ENCODE results near the gene RDM1.
"Not testable (repeated sequence)": the region's sequence is repeated elsewhere in the genome, so short reads cannot be mapped to it uniquely, and the experiment has no call there.

RDM1 gene

DNA sequence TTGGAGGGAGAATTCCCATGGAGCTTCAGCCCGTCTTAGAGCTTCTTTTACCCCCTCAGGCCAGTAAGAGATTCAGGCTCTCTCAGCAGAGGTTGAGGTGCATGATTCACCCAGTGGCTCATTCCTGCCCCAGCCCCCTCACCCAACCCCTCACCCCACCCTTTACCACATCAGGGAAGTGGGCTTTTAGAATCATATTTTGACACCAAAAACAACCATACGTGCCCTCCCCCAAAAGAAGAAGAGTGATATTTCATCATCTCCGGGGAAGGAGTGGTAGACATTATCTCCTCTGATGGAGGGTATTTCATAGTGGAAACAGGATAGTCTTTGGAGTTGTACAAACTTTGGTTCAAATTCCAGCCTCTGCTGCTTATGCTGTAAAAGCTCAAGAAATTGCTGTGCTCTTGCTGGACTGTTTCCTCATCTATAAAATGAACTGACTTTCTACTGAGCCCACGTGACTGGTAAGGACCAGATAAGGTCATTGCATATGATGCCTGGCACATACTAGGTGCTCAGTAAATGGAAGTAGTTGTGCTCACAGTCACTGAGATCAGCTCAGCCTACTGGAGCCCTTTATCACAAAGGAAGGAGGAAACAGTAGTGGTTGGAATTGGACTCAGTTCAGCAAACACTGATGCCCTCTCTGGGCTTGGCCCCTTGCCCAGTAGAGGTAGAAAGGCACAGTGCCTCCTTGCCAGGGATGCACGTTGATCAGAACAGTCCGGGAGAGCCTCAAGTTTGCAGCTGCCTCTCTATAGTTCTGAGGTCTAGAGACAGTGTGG lies 32.1 kb downstream of the RDM1 start:
- DNase-seq = no peak

DNA sequence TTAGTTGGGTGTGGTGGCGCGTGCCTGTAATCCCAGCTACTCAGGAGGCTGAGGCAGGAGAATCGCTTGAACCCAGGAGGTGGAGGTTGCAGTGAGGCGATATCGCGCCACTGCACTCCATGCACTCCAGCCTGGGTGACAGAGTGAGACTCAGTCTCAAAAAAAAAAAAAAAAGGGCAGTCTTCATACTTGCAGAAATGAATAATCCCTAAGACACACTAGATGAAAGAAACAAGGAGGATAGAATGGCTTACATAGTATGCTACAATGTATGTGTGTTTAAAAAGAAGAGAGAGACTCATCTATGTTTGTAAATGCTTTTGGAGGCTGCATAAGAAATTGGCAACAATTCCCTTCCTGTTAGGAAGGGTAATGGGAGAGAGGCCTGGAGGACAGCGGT lies 32.8 kb downstream of the RDM1 start:
- not testable (repeated sequence) for DNase-seq

DNA sequence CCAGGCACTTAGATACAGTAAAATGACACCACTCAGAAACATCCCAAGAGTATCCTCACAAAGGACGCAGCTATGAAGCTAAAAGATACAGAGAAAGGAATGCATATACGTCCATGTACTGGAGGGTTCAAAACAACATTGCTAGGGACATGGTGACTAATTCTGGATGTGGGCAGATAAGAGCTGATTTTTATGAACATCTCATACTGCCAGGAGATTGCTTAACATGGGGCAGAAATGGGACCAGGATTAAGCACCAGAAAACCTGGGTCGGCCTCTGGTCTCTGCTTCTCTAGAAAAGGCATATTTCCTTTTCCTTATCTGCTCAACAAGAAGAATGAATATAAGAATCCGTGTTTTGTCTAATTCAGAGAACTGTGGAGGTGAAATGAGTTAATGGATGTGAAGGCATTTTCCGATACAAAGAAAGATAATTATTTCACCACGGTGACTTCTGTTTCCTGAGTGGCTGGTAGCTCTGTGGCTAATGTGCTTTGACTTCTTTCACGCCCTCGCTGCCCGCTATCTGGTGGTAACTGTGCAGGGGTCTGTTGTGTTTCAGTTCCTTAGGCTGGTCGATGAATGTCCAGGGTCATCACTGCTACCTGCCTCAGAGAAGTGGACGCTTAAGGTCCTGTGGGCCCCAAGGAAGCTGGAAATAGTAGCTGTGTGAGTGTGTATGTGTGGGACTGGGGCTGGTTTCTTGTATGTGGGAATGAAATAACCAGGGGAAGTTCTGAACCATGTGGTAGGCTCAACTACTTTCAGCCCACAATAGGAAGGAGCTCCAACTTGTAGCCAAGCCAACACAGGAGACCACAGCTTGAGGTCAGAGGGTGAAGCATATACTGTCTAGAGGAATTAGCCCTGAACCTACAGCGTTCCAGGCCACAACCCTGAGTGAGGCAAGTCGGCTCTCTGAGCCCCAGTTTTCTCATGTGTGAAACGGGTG lies 34.7 kb downstream of the RDM1 start:
- no peak for DNase-seq

DNA sequence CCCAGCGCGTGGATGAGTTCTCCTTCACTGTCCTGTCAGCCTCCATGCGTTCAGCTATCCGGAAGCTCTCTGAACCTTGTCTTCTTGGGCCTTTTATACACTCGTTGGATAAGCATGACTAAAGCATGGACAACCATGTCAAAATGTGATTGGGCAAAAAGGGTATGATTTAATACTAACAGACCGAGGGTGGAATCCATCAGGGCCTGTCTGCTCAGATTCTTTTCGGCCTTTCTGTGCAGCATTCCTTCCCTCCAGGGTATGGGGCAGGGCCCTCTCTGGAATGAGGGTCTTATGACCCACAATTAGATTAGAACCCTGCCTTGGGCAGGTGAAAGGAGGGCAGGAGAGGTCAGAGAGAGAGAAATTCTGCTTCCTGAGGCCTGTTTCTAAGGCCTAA lies 36.4 kb downstream of the RDM1 start:
- no peak for DNase-seq

DNA sequence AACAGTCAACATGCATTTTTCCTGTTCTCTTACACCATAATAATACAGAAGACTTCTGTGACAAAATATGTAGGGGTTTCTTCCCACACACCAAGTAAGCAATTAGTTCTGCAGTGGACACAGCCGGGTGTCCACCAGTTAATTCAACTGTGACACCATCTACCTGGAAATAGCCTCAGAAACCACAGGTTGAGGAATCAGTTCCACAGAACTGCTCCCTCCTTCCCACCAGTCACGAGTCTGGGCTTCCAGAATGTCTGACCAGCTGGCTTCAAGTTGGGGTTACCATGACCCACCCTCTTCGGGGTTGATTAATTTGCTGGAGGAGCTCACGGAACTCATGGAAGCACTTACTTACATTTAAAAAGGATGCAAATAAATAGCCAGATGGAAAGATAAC lies 36.8 kb downstream of the RDM1 start:
- DNase-seq = no peak

DNA sequence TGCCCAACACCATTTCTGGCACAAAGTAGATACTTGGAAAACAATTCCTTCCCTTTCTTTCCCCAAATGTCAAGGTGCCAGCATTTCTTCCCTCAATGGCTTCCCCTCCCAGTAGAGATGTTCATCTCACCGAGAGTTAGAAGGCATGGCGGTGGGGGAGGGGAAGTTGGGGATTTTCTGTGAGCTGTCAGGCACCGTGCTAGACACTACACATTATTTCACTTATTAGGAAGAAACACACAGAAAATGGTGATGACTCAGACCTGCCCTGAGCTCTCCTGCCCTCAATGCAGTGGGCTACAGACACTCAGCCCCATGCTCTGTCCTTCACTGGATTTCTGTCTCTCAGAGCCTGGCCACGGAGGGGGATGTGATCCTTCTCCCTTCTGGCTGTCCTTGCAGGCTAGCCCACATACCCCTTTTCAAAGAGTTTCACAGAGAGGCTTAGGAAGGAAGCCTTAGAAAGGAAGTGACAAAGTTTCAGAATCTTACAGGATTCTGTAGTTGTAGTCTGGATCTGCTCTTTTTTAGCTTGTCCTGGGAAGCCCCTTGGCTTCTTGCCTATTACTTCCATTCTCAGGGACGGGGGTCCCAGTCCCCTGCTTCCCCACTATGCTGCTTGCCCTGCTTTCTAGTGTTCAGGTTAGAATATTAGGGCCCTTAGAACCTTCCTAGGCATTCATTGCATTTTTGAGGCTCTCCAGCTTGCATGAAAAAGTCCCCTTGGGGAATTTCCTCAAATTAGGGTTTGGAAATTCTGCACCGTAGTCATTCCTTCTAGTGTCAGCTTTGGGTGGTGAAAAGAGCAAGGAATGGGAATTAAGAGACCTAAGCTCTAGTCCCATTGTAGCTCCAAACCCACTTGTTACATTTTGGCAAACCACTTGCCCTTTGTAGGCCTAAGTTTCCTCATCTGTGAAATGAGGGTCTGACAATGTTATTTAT lies 38.2 kb downstream of the RDM1 start:
- no peak for DNase-seq

DNA sequence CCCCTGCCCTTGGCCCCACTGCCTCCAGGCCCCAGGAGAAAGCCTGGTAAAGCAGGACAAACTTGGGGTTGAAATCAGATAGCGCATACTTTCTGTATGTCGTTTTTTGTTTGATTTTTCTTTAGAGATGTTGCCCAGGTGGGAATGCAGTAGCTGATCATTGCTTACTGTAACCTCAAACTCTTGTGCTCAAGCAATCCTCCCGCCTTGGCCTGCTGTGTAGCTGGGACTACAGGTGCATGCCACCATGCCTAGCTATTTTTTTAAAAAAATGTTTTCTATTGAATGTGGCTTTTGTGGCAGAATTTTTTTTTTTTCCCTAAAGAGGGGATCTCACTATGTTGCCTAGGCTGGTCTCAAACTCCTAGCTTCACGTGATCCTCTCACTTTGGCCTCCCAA lies 39.3 kb downstream of the RDM1 start:
- no peak for DNase-seq

DNA sequence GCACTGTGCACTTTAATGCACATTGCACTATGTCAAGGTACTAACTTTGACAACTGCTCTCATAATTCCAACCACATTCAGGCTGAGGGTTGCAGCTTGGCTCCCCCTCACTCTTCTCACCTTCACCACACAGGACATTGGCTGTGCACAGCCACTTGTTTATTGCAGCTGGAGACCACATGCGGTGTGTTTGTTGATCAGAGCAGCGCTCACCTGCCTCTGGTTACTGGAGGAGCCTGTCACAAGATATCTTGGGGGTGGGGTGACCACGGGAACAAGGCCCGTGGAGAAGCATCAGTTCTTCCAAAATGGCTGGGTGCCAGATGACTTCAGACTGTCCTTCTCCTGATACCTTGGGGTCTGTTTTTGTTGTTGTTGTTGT lies 39.8 kb downstream of the RDM1 start:
- no peak for DNase-seq

DNA sequence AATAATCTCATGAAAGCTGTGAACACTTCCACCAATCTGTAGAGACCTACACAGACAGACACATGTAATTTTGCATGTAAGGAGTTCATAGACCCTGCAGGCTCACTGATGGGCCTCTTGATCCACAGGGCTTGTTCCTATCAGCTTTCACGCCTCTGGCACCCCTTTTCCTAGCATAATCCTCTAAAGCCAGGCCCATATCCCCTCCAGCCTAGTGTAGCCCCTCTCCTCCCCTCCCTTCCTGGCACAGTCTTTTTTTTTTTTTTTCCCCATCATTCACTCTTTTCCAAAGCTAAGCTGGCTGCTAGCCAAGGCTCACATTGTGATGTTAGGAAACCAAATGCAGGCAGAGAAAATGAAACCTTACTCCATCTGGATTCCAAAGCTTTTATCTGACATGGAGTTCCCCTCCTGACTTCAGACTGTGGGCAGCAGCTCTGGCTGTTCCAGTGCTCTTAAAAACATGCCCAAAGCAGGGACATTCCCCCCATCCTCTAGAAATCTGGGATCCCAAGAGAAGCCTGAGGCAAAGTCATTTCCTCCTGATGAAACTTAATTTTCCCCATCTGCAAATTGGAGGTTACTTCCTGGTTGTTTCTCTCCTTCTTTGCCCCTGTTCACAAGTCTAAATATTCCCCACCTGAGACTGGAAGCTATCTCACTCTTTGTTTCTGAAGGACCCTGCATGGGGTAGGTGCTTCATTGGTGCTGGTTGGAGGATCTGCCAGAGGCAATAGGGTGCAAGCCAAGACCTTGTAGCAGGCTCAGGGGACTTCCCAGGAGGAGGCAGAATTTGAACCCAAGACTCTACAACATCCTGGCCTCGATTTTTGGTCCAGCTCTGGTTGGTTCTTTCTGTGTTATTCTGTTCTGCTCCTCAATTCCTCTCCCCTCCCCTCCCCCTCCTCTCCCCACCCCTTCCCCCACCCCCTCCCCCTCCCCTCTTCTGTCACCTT lies 40.5 kb downstream of the RDM1 start:
- DNase-seq = peak in 1 of 14 donors; percentile 5

DNA sequence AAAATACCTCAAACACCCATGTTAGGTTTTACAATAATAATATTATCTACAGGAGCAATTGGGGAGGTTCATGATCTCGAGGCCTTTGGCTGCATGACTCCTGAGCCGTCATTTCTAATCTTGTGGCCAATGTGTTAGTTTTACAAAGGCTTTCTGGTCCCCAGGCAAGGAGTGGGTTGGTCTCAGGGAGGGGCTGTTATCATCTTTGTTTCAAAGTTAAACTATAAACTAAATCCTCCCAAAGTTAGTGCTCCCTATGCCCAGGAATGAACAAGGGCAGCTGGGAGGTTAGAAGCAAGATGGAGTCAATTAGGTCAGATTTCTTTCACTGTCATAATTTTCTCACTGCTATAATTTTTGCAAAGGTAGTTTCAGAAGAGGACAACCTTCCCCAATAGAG lies 41.3 kb downstream of the RDM1 start:
- DNase-seq = no peak

DNA sequence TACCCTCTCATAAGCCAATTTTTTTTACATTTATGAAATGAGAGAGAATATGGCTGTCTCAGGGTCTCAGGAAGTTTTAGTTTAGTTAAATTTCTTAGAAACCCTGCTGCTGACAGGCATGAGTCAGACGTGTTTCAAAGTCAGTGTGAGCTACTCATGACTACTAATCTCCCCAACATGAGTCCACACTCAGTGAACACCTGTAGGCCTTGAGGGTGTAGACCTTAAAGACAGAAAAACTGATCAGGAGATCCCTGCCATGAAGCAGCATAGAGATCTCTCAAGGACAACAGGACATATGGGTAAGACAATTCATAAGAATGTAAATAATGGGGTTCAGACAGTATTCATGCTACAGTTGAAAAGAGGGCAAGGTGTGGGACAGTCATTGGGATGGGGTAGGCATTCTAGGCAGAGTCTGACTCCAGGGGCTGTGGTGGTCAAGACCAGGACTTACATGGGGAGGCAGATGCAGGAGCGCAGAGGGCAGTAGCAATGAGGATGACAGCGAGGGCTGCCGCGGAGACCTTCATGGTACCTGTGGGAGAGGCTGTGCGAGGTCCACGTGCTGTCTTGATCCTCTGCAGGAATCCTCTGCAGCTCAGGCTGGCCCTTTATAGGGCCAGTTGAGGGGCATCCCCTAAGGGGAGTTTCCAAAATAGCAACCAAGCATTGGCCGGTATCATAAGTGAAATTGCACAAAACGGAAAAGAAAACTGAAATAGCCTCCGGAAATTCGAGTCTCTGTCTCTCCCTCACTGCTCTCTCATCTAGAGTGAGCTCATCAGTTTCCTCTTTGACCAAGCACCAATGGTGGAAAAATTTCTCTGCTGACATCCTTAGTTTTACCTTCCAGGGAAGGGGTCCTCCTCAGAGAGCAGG lies 50.6 kb downstream of the RDM1 start, which contains the start of gene CCL5:
Gene CCL5, minus strand, starts transcription at position 588 of the 882 bp plus-strand sequence.
- no peak for DNase-seq

DNA sequence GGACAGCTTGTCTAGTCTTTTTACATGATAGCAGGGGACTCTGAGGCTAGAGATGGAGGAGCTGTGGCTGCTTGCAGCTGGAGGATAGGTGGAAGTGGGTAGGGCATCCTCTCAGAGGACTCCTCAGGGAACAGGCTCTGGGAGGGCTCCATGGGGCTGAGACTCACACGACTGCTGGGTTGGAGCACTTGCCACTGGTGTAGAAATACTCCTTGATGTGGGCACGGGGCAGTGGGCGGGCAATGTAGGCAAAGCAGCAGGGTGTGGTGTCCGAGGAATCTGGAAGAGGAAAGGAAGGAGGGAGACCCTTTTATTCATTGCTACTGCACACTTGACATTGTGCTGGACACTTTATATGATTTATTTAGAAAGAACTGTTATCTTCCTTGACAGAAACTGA lies 52.2 kb downstream of the RDM1 start:
- no peak for DNase-seq

DNA sequence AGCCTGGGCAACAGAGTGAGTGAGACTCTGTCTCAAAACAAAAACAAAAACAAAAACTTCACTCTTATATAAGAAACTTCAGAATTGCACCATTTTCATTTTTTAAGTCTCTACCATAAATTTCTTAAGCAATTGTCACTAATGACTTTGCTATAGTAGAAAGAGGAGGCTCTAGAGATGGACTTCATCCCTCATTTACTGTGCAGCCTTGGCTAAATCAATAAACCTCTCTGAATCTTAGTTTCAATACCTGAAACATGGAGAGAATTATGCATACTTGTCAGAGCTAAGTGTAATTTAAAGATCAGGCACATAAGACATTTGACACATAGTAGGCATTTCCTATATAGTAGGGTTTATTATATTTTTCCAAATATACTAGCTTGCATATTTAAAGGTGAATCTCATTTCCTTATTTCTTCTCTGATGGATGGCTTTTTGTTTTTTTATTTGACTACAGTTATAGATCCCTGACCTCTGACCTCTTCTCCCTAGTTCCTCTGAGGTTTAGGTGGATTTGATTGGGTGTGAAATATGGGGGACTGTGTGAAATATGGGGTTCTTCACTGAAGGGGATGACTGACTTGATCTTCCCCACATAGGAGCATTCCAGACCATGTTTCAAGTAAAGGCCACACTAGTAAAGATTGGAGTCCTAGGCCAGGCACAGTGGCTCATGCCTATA lies 53.1 kb downstream of the RDM1 start:
- DNase-seq = no peak

DNA sequence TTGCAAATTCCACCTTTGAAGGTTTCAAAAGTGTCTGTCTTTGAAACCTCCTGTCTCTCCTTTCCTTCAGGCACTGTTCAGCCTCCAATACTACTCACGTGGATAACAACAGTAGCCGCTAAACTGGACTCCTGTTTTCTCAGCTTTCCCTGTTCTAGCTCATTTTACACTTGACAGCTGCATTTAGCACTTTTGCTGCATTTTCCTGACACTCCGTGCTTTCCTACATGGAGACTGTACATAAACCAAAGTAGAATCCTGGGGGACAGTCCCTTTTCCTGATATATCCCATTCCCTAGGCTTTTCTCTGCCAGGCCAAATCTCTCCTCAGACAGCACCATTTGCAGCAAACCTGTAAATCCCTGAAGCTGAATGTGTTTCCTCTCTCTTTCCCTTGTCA lies 54.0 kb downstream of the RDM1 start:
- no peak for DNase-seq

DNA sequence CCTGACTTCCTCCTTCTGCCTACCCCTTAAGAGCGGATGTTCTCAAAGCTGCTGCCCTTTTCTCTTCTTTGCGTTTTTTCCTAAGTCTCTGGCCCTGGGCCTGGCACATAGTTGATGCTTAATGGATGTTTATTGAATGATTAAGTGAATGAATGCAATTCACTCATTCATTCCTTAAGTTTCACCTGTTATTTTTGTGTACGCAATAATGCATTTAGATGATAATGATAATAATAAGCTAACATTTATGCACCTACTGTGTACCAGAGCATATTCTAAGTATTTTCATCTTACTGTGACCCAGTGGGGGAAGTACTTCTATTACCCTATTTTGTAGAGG lies 54.8 kb downstream of the RDM1 start:
- no peak for DNase-seq

DNA sequence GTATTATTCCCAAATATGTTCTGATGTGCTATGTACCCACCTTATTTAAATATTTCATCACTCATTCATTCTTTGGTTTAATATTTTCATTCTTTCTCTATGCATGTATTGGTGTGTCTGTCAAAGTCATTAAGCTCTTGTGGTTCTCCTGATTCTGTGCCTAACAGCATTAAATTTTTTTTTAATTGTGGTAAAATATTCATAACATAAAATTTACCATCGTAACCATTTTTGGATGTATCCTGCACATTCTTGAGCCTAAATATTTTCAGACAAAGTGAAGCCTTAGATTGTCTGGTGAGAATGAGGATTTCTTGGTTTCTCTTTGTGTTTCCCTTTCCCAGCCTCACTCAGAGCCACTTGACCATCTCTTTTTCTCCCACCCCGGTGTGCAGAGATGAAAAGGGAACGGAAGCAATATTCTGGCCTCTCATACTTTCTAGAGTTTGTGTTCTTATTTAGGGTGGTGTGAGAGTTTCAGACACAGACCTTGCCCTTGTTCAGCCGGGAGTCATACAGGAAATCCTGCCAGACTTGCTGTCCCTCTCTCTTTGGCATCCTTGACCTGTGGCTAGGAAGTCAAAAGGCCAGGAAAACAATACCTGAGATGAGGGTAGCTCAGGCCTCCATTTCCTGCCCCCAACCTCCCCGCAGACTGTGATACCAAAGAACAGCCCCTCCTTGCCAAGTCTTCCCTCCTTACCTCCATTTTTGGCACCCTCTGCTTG lies 55.3 kb downstream of the RDM1 start:
- no peak for DNase-seq

DNA sequence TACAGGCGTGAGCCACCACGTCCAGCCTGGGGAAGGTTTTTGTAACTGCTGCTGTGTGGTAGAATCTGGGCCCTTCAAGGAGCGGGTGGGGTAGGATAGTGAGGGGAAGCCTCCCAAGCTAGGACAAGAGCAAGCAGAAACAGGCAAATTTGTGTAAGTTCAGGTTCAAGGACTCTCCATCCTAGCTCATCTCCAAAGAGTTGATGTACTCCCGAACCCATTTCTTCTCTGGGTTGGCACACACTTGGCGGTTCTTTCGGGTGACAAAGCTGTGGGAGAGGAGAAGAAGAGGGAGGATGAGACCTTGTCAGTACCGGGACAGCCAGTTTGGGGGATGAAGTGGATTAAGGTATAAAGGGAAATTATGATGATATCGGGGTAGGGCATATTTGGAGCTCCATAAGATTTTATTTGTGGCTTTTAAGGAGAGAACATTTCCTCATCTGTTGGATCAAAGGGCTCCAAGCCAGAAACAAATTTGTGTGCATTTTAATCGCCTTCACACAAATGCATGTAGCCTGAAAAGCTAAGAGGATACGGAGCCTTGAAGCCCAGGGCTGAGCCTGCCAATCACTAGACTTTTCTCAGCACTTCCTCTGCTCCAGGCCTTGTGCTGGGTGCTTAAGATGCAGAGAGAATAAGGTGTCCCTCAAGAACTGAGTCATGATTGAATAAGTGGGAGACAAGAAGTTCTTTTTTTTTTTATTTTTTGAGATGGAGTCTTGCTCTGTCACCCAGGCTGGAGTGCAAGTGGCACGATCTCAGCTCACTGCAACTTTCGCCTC lies 58.2 kb downstream of the RDM1 start:
- no peak for DNase-seq
